ENCODE results near the gene ZNF740.
"Not testable (repeated sequence)": the region's sequence is repeated elsewhere in the genome, so short reads cannot be mapped to it uniquely, and the experiment has no call there.

Gene ZNF740

GRCh38 chr12:53196486-53196885 lies 16.0 kb downstream of the ZNF740 start:
- DNase-seq: no peak

- DNase-seq: no peak
Observed at GRCh38 chr12:53197011-53197640, 16.6 kb downstream of the ZNF740 start.

- DNase-seq: peak; percentile 65
Observed at GRCh38 chr12:53198486-53199110, 18.1 kb downstream of the ZNF740 start.

- DNase-seq: no peak
Observed at GRCh38 chr12:53199700-53200099, 19.2 kb downstream of the ZNF740 start.

- DNase-seq: no peak
Observed at GRCh38 chr12:53200107-53200457, 19.6 kb downstream of the ZNF740 start.

- DNase-seq: peak; percentile 53
Observed at GRCh38 chr12:53200458-53201176, 20.1 kb downstream of the ZNF740 start.

GRCh38 chr12:53201177-53201541 lies 20.6 kb downstream of the ZNF740 start:
- no peak for DNase-seq

GRCh38 chr12:53201639-53202038 lies 21.1 kb downstream of the ZNF740 start:
- no peak for DNase-seq

- DNase-seq: not testable (repeated sequence)
Observed at GRCh38 chr12:53202316-53202715, 21.8 kb downstream of the ZNF740 start.

GRCh38 chr12:53204351-53204750 lies 23.8 kb downstream of the ZNF740 start:
- DNase-seq: no peak

GRCh38 chr12:53205747-53206419 lies 25.4 kb downstream of the ZNF740 start:
- peak; percentile 75 for DNase-seq

GRCh38 chr12:53207042-53207441 lies 26.5 kb downstream of the ZNF740 start, which contains the start of gene ITGB7:
ITGB7 (minus strand) TSS chr12:53207251; CDS start chr12:53200443, 6,808 bp downstream.
- DNase-seq: peak; percentile 85

GRCh38 chr12:53208435-53208834 lies 27.9 kb downstream of the ZNF740 start:
- no peak for DNase-seq

- DNase-seq: peak; percentile 43
Observed at GRCh38 chr12:53208877-53209463, 28.4 kb downstream of the ZNF740 start.

- no peak for DNase-seq
Observed at GRCh38 chr12:53210843-53211242, 30.3 kb downstream of the ZNF740 start.

GRCh38 chr12:53211476-53212381 lies 31.2 kb downstream of the ZNF740 start:
- DNase-seq: peak; percentile 53

GRCh38 chr12:53212931-53213330 lies 32.4 kb downstream of the ZNF740 start:
- no peak for DNase-seq

- DNase-seq: peak; percentile 90
Observed at GRCh38 chr12:53213348-53213747, 32.8 kb downstream of the ZNF740 start.

- peak; percentile 1 for DNase-seq
Observed at GRCh38 chr12:53214221-53214620, 33.7 kb downstream of the ZNF740 start.

- peak; percentile 2 for DNase-seq
Observed at GRCh38 chr12:53214687-53215455, 34.3 kb downstream of the ZNF740 start.

GRCh38 chr12:53215497-53215896 lies 35.0 kb downstream of the ZNF740 start:
- DNase-seq: no peak
